ENCODE data around the gene IKBIP.

IKBIP gene

DNA sequence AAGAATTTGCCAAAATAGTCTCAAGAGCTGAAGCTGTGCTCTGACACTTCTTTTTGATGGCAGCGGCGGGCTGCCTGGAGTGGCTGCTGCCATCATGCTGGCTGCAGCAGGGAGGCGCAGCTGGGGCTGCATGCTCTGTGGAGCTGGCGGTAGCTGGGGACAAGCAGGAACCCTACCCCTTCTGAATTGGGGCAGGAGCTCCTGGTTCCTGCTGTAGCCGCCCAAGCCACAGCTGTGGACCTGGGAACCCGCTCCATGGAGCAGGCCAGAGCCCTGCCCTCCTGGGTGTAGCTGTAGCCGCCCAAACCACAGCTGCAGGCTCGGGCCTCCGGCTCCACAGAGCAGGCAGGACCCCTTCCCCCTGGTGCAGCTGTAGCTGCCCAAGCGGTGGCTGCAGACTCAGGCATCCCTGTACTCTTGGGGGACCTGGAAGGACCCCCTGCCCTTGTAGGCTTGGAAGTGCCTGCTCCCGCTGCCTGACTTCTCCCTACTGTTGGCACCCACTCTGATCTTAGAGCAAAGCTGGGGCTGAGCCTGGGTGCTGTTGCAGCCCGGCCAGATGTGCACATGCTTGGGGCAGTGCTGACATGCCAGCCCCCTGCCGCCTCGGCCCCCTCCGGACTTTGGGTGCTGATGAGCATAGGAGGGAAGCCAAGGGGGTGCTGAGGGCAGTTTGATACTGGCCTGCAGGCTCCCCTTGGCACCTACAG is 33.8 kb upstream of the IKBIP start (continued):
- TF ChIP-seq, protein P1, sequence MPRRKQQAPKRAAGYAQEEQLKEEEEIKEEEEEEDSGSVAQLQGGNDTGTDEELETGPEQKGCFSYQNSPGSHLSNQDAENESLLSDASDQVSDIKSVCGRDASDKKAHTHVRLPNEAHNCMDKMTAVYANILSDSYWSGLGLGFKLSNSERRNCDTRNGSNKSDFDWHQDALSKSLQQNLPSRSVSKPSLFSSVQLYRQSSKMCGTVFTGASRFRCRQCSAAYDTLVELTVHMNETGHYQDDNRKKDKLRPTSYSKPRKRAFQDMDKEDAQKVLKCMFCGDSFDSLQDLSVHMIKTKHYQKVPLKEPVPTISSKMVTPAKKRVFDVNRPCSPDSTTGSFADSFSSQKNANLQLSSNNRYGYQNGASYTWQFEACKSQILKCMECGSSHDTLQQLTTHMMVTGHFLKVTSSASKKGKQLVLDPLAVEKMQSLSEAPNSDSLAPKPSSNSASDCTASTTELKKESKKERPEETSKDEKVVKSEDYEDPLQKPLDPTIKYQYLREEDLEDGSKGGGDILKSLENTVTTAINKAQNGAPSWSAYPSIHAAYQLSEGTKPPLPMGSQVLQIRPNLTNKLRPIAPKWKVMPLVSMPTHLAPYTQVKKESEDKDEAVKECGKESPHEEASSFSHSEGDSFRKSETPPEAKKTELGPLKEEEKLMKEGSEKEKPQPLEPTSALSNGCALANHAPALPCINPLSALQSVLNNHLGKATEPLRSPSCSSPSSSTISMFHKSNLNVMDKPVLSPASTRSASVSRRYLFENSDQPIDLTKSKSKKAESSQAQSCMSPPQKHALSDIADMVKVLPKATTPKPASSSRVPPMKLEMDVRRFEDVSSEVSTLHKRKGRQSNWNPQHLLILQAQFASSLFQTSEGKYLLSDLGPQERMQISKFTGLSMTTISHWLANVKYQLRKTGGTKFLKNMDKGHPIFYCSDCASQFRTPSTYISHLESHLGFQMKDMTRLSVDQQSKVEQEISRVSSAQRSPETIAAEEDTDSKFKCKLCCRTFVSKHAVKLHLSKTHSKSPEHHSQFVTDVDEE (CRISPR knock-in tag; IDR thresholded peaks at IDR 0.05) = no peak
- no peak for TF ChIP-seq SNAI2 (CRISPR knock-in tag; IDR thresholded peaks at IDR 0.05)
- TF ChIP-seq RARB (CRISPR knock-in tag; IDR thresholded peaks at IDR 0.05) = no peak
- TF ChIP-seq BACH2 (CRISPR knock-in tag; IDR thresholded peaks at IDR 0.05; ENCODE audit: borderline replicate concordance) = no peak
- no peak for TF ChIP-seq ARNTL (CRISPR knock-in tag; IDR thresholded peaks at IDR 0.05; ENCODE audit: borderline replicate concordance, low read depth)
- TF ChIP-seq ZC3H10 (CRISPR knock-in tag; IDR thresholded peaks at IDR 0.05) = no peak

GRCh38 chr12:98674841-98675240 is 30.3 kb upstream of the IKBIP start:
- no peak for ATAC-seq
- TF ChIP-seq GLIS3 (CRISPR knock-in tag; IDR thresholded peaks at IDR 0.05) (no peak), OSR1 (CRISPR knock-in tag; IDR thresholded peaks at IDR 0.05) (no peak), CSDC2 (CRISPR knock-in tag; IDR thresholded peaks at IDR 0.05) (no peak), ZNF565 (CRISPR knock-in tag; conservative IDR thresholded peaks at IDR 0.05; ENCODE audit: low read depth) (no peak), ZFP3 (CRISPR knock-in tag; IDR thresholded peaks at IDR 0.05) (no peak), ZNF8 (CRISPR knock-in tag; IDR thresholded peaks at IDR 0.05) (no peak), RARB (CRISPR knock-in tag; IDR thresholded peaks at IDR 0.05) (no peak), ISL1 (CRISPR knock-in tag; IDR thresholded peaks at IDR 0.05) (no peak), ZNF70 (CRISPR knock-in tag; IDR thresholded peaks at IDR 0.05) (no peak), TOX (CRISPR knock-in tag; IDR thresholded peaks at IDR 0.05; ENCODE audit: borderline replicate concordance) (no peak), PPARA (CRISPR knock-in tag; IDR thresholded peaks at IDR 0.05; ENCODE audit: borderline replicate concordance) (no peak)
- TF ChIP-seq, protein P2, sequence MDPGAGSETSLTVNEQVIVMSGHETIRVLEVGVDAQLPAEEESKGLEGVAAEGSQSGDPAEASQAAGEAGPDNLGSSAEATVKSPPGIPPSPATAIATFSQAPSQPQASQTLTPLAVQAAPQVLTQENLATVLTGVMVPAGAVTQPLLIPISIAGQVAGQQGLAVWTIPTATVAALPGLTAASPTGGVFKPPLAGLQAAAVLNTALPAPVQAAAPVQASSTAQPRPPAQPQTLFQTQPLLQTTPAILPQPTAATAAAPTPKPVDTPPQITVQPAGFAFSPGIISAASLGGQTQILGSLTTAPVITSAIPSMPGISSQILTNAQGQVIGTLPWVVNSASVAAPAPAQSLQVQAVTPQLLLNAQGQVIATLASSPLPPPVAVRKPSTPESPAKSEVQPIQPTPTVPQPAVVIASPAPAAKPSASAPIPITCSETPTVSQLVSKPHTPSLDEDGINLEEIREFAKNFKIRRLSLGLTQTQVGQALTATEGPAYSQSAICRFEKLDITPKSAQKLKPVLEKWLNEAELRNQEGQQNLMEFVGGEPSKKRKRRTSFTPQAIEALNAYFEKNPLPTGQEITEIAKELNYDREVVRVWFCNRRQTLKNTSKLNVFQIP (CRISPR knock-in tag; IDR thresholded peaks at IDR 0.05; ENCODE audit: borderline replicate concordance, low read depth) = no peak
- TF ChIP-seq, protein P3, sequence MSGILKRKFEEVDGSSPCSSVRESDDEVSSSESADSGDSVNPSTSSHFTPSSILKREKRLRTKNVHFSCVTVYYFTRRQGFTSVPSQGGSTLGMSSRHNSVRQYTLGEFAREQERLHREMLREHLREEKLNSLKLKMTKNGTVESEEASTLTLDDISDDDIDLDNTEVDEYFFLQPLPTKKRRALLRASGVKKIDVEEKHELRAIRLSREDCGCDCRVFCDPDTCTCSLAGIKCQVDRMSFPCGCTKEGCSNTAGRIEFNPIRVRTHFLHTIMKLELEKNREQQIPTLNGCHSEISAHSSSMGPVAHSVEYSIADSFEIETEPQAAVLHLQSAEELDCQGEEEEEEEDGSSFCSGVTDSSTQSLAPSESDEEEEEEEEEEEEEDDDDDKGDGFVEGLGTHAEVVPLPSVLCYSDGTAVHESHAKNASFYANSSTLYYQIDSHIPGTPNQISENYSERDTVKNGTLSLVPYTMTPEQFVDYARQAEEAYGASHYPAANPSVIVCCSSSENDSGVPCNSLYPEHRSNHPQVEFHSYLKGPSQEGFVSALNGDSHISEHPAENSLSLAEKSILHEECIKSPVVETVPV (CRISPR knock-in tag; IDR thresholded peaks at IDR 0.05) = no peak

- ATAC-seq = no peak
- TF ChIP-seq OSR1 (CRISPR knock-in tag; IDR thresholded peaks at IDR 0.05) (no peak), ZNF8 (CRISPR knock-in tag; IDR thresholded peaks at IDR 0.05) (no peak), ISL1 (CRISPR knock-in tag; IDR thresholded peaks at IDR 0.05) (no peak), RARB (CRISPR knock-in tag; IDR thresholded peaks at IDR 0.05) (no peak), ZFP3 (CRISPR knock-in tag; IDR thresholded peaks at IDR 0.05) (no peak), ZC3H10 (CRISPR knock-in tag; IDR thresholded peaks at IDR 0.05) (no peak), BACH2 (CRISPR knock-in tag; IDR thresholded peaks at IDR 0.05; ENCODE audit: borderline replicate concordance) (no peak), GLIS3 (CRISPR knock-in tag; IDR thresholded peaks at IDR 0.05) (no peak), ESRRG (CRISPR knock-in tag; IDR thresholded peaks at IDR 0.05) (no peak), TCF4 (CRISPR knock-in tag; IDR thresholded peaks at IDR 0.05; ENCODE audit: borderline replicate concordance) (no peak), CREB5 (CRISPR knock-in tag; IDR thresholded peaks at IDR 0.05; ENCODE audit: low read depth) (no peak)
- TF ChIP-seq, protein P1 (CRISPR knock-in tag; IDR thresholded peaks at IDR 0.05) = no peak
- TF ChIP-seq, protein P3 (CRISPR knock-in tag; IDR thresholded peaks at IDR 0.05) = no peak
- TF ChIP-seq, protein P2 (CRISPR knock-in tag; IDR thresholded peaks at IDR 0.05; ENCODE audit: borderline replicate concordance, low read depth) = no peak
Measured at GRCh38 chr12:98671459-98671858, 26.9 kb upstream of the IKBIP start.

Data from SK-N-SH treated with all-trans-retinoic acid at 6 μM for 48 hours (cell line).